ENCODE results near the gene HHAT.

Gene HHAT

GRCh38 chr1:210691039-210691610 lies 362.4 kb downstream of the HHAT start:
- Mint-ChIP-seq H3K27ac (peak overlapping the region in 1 of 2 donors; percentile 32), H3K4me3 (no peak overlapping the region), H3K4me1 (ENCODE audit: low read depth in 2 of 2) (peaks cover 5 to 7% of the 10 kb centered on the region in 2 donors), H3K36me3 (ENCODE audit: insufficient read depth) (no peaks in the 10 kb centered on the region), H3K27me3 (no peaks in the 10 kb centered on the region), H3K9me3 (no peaks in the 10 kb centered on the region)
- DNase-seq (no peak), ATAC-seq (replicated peaks) (no peak)

GRCh38 chr1:210692796-210693195 lies 364.1 kb downstream of the HHAT start:
- Mint-ChIP-seq H3K27ac (no peak overlapping the region), H3K27me3 (no peaks in the 10 kb centered on the region), H3K36me3 (ENCODE audit: insufficient read depth) (no peaks in the 10 kb centered on the region), H3K4me3 (no peak overlapping the region), H3K9me3 (no peaks in the 10 kb centered on the region), H3K4me1 (ENCODE audit: low read depth in 2 of 2) (peaks cover 5 to 10% of the 10 kb centered on the region in 2 donors)
- DNase-seq (no peak), ATAC-seq (replicated peaks) (no peak)

- Mint-ChIP-seq H3K4me1 (ENCODE audit: low read depth in 2 of 2) (peaks cover 5 to 10% of the 10 kb centered on the region in 2 donors), H3K27me3 (no peaks in the 10 kb centered on the region), H3K27ac (no peak overlapping the region), H3K36me3 (ENCODE audit: insufficient read depth) (no peaks in the 10 kb centered on the region), H3K9me3 (no peaks in the 10 kb centered on the region), H3K4me3 (no peak overlapping the region)
- no peak for ATAC-seq (replicated peaks)
- DNase-seq = no peak
Measured at GRCh38 chr1:210695026-210695425, 366.3 kb downstream of the HHAT start.

GRCh38 chr1:210696709-210697108 lies 368.0 kb downstream of the HHAT start:
- Mint-ChIP-seq H3K27me3 (no peaks in the 10 kb centered on the region), H3K4me1 (ENCODE audit: low read depth in 2 of 2) (peaks cover 5 to 10% of the 10 kb centered on the region in 2 donors), H3K36me3 (ENCODE audit: insufficient read depth) (no peaks in the 10 kb centered on the region), H3K27ac (no peak overlapping the region), H3K9me3 (no peaks in the 10 kb centered on the region), H3K4me3 (no peak overlapping the region)
- no peak for ATAC-seq (replicated peaks)
- DNase-seq = no peak

- peaks cover 5 to 10% of the 10 kb centered on the region in 2 donors for H3K4me1 Mint-ChIP-seq (ENCODE audit: low read depth in 2 of 2)
Measured at GRCh38 chr1:210697185-210697584, 368.5 kb downstream of the HHAT start.

GRCh38 chr1:210698661-210699060 lies 370.0 kb downstream of the HHAT start:
- peaks cover 0 to 5% of the 10 kb centered on the region in 2 donors for H3K4me1 Mint-ChIP-seq (ENCODE audit: low read depth in 2 of 2)
- no peak for DNase-seq
- H3K27ac Mint-ChIP-seq = no peak overlapping the region
- no peak overlapping the region for H3K4me3 Mint-ChIP-seq
- H3K36me3 Mint-ChIP-seq (ENCODE audit: insufficient read depth) = no peaks in the 10 kb centered on the region
- no peak for ATAC-seq (replicated peaks)
- no peaks in the 10 kb centered on the region for H3K27me3 Mint-ChIP-seq
- H3K9me3 Mint-ChIP-seq = no peaks in the 10 kb centered on the region

More at GRCh38 chr1:210697185-210697584, 368.5 kb downstream of the HHAT start:
- H3K4me3 Mint-ChIP-seq = no peak overlapping the region
- no peak overlapping the region for H3K27ac Mint-ChIP-seq
- H3K9me3 Mint-ChIP-seq = no peaks in the 10 kb centered on the region
- DNase-seq = no peak
- no peak for ATAC-seq (replicated peaks)
- H3K27me3 Mint-ChIP-seq = no peaks in the 10 kb centered on the region
- H3K36me3 Mint-ChIP-seq (ENCODE audit: insufficient read depth) = no peaks in the 10 kb centered on the region

- Mint-ChIP-seq H3K9me3 (no peaks in the 10 kb centered on the region), H3K4me3 (no peak overlapping the region), H3K36me3 (ENCODE audit: insufficient read depth) (no peaks in the 10 kb centered on the region), H3K27me3 (no peaks in the 10 kb centered on the region), H3K27ac (no peak overlapping the region), H3K4me1 (ENCODE audit: low read depth in 2 of 2) (peaks cover 0 to 5% of the 10 kb centered on the region in 2 donors)
- DNase-seq = no peak
- no peak for ATAC-seq (replicated peaks)
Measured at GRCh38 chr1:210700083-210700482, 371.4 kb downstream of the HHAT start.

- H3K27ac Mint-ChIP-seq = no peak overlapping the region
- no peaks in the 10 kb centered on the region for H3K27me3 Mint-ChIP-seq
- no peak for DNase-seq
- no peaks in the 10 kb centered on the region for H3K9me3 Mint-ChIP-seq
- ATAC-seq (replicated peaks) = no peak
- H3K4me1 Mint-ChIP-seq (ENCODE audit: low read depth in 2 of 2) = peaks cover 0 to 5% of the 10 kb centered on the region in 2 donors
- H3K4me3 Mint-ChIP-seq = no peak overlapping the region
- no peaks in the 10 kb centered on the region for H3K36me3 Mint-ChIP-seq (ENCODE audit: insufficient read depth)
Measured at GRCh38 chr1:210700511-210700910, 371.8 kb downstream of the HHAT start.

- no peak overlapping the region for H3K4me3 Mint-ChIP-seq
- H3K27ac Mint-ChIP-seq = no peak overlapping the region
- no peaks in the 10 kb centered on the region for H3K36me3 Mint-ChIP-seq (ENCODE audit: insufficient read depth)
Measured at GRCh38 chr1:210702506-210702905, 373.8 kb downstream of the HHAT start.

GRCh38 chr1:210703593-210703992 lies 374.9 kb downstream of the HHAT start:
- H3K27ac Mint-ChIP-seq = no peak overlapping the region

More at GRCh38 chr1:210702506-210702905, 373.8 kb downstream of the HHAT start:
- H3K27me3 Mint-ChIP-seq = no peaks in the 10 kb centered on the region
- no peaks in the 10 kb centered on the region for H3K9me3 Mint-ChIP-seq
- no peak for ATAC-seq (replicated peaks)
- no peaks in the 10 kb centered on the region for H3K4me1 Mint-ChIP-seq (ENCODE audit: low read depth in 2 of 2)
- DNase-seq = no peak

GRCh38 chr1:210705086-210705485 lies 376.4 kb downstream of the HHAT start:
- no peak overlapping the region for H3K27ac Mint-ChIP-seq
- H3K4me3 Mint-ChIP-seq = no peak overlapping the region
- no peak for DNase-seq

More at GRCh38 chr1:210703593-210703992, 374.9 kb downstream of the HHAT start:
- Mint-ChIP-seq H3K27me3 (no peaks in the 10 kb centered on the region), H3K9me3 (no peaks in the 10 kb centered on the region), H3K4me3 (no peak overlapping the region), H3K36me3 (ENCODE audit: insufficient read depth) (no peaks in the 10 kb centered on the region), H3K4me1 (ENCODE audit: low read depth in 2 of 2) (no peaks in the 10 kb centered on the region)
- DNase-seq (no peak), ATAC-seq (replicated peaks) (no peak)

GRCh38 chr1:210706246-210706645 lies 377.5 kb downstream of the HHAT start:
- H3K27ac Mint-ChIP-seq = no peak overlapping the region
- no peaks in the 10 kb centered on the region for H3K4me1 Mint-ChIP-seq (ENCODE audit: low read depth in 2 of 2)
- DNase-seq (no peak), ATAC-seq (replicated peaks) (no peak)
- H3K4me3 Mint-ChIP-seq = no peak overlapping the region
- no peaks in the 10 kb centered on the region for H3K27me3 Mint-ChIP-seq
- no peaks in the 10 kb centered on the region for H3K36me3 Mint-ChIP-seq (ENCODE audit: insufficient read depth)
- no peaks in the 10 kb centered on the region for H3K9me3 Mint-ChIP-seq

More at GRCh38 chr1:210705086-210705485, 376.4 kb downstream of the HHAT start:
- H3K4me1 Mint-ChIP-seq (ENCODE audit: low read depth in 2 of 2) = no peaks in the 10 kb centered on the region
- no peaks in the 10 kb centered on the region for H3K9me3 Mint-ChIP-seq
- H3K27me3 Mint-ChIP-seq = no peaks in the 10 kb centered on the region
- no peak for ATAC-seq (replicated peaks)
- H3K36me3 Mint-ChIP-seq (ENCODE audit: insufficient read depth) = no peaks in the 10 kb centered on the region

- H3K27ac Mint-ChIP-seq = no peak overlapping the region
Measured at GRCh38 chr1:210707300-210708240, 378.9 kb downstream of the HHAT start.

GRCh38 chr1:210709701-210710100 lies 381.0 kb downstream of the HHAT start:
- H3K4me3 Mint-ChIP-seq = no peak overlapping the region
- no peaks in the 10 kb centered on the region for H3K27me3 Mint-ChIP-seq
- H3K27ac Mint-ChIP-seq = no peak overlapping the region
- H3K36me3 Mint-ChIP-seq (ENCODE audit: insufficient read depth) = no peaks in the 10 kb centered on the region
- no peaks in the 10 kb centered on the region for H3K9me3 Mint-ChIP-seq
- DNase-seq = no peak
- H3K4me1 Mint-ChIP-seq (ENCODE audit: low read depth in 2 of 2) = no peaks in the 10 kb centered on the region
- ATAC-seq (replicated peaks) = no peak

More at GRCh38 chr1:210707300-210708240, 378.9 kb downstream of the HHAT start:
- Mint-ChIP-seq H3K36me3 (ENCODE audit: insufficient read depth) (no peaks in the 10 kb centered on the region), H3K4me3 (no peak overlapping the region), H3K4me1 (ENCODE audit: low read depth in 2 of 2) (no peaks in the 10 kb centered on the region), H3K9me3 (no peaks in the 10 kb centered on the region), H3K27me3 (no peaks in the 10 kb centered on the region)
- no peak for DNase-seq
- ATAC-seq (replicated peaks) = no peak

All from effector memory CD8-positive, alpha-beta T cell (primary cell).